Endometrial microvascular endothelial cells (primary cell): ENCODE measurements around the gene ONECUT3. TPM values are rescaled to one million over a fixed set of nuclear protein-coding genes. Genes with fewer than 3 reads are reported as not detected.

Experiments used
- in situ Hi-C: cut with HindIII; loops from 2 replicates; pipeline ENCODE4 v1.10.0; 2017; ENCODE audit warnings: low sequenced_read_pairs, low pct_unique_long_range_greater_than_20kb; ENCODE audit errors: inconsistent ontology term
- total RNA-seq: library from RNA; depleted of rRNA; stranded (reverse); fragments of >200 nt; gene quantifications from one replicate; pipeline ENCODE4 v1.2.3, GENCODE V29; 2015; ENCODE audit errors: inconsistent ontology term

ONECUT3 gene
- total RNA-seq, 1 donor from 2014 or later, result not detected

DNA sequence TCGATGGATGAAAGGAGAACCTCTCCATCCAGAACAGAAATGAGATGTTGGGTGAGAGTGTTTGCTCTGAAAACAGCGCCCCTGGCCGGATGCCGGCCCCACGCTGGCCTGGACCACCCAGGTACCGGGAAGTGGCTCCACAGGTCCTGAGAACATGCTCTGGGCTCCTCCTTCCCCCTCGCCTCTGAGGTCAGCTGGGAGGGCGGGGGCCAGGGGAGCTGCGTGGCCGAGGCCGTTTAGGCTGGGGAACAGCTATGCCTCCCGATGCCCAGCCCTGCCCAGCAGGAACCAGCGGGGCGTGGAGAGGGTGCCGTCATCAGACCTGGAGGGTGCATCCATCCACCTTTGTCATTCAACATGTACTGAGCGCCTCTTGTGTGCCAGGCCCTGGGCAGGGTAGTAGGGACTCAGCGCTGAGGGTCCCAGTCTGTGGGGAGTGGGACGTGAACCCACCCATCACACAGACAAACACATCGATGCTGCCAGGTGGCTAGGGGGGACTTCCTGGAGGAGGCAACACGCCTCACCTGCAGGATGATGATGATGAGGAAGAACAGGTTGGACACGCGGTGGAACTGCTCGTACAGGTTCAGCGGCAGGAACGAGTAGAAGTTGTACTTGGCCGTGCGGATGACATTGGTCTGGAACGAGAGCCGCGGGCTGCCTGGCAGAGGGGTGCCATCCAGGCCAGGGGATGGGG, 54.5 kb downstream of the ONECUT3 start:
- in situ Hi-C loops, result no loop called here

GRCh38 chr19:1808395-1808731, 55.1 kb downstream of the ONECUT3 start:
- in situ Hi-C loops, result no loop called here

- in situ Hi-C loops, result no loop called here
Observed at GRCh38 chr19:1809678-1810077, 56.4 kb downstream of the ONECUT3 start.

GRCh38 chr19:1810439-1811160, 57.3 kb downstream of the ONECUT3 start:
- in situ Hi-C loops, result no loop called here

GRCh38 chr19:1811472-1811894, 58.2 kb downstream of the ONECUT3 start:
- in situ Hi-C loops, result no loop called here

DNA sequence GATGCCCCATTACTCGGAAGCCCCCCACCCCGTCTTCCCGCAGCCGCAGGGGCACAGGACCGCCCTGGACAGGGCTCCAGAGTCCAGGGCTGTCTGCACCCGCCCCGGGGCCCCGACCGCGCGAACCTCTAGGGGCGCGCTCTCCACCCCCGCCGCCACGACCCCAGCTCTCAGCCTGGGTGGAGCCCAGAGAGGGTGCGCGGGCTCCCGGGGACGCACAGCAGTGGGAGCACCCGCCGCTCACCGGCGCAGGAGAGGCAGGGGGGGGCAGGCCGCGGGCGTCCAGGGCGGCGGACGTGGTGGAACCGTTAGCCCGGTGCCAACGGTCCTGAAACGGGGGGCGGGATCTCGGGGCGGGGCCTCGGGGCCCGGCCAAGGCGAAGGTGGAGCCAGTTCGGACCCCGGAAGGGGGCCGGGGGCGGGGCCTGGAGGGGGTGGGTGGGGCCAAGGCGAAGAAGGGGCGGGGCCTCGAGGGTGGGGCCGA, 58.7 kb downstream of the ONECUT3 start, which contains the start of gene ATP8B3:
TSS of gene ATP8B3 (minus strand) at position 335 of the 484 bp plus-strand sequence. CDS start 540 bp downstream, outside the sequence.
- in situ Hi-C loops, result no loop called here

- in situ Hi-C loops, result no loop called here
Observed at GRCh38 chr19:1812426-1813191, 59.3 kb downstream of the ONECUT3 start.

DNA sequence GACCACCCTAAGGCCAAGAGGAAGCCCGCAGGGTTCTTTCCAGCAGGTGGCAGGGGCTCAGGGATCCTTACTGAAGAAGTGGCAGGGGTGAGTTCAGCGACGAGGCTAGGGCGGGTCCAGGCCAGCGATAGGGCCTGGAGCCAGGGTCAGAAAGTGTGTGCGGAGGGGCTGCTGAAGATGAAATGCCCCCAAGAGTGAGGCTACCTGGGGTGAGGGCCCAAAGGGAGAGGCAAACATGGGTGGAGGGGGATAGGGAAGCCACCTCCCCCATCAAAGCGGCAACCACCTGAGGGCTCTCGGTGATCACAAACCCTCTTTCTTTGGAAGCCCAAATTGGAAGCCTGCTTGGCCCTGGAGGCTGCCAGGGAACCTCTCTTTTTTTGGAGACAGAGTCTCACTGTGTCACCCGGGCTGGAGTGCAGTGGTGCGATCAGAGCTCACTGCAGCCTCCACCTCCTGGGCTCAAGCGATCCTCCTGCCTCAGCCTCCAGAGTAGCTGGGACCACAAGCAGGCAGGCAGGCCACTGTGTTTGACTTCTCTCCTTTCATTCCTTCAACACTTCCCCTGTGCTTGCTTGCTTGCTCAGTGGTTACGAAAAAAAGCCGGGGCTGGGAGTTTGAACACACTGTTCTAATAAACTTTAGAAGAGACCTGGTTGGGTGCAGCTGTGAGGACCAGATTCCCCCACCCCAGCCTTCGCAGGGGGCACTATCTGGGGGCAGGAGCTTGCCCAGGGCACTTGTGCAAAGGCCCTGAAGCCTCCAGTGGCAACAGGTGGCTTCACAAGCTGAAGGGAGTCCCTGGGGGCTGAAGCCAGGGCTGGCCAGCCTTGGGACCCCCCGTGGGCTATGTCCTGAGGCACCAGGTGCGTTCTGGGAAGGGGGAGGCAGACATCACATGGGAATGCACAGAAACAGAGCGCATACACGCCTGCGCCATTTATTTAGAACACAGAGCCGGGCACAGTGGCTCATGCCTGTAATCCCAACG, 60.2 kb downstream of the ONECUT3 start:
- in situ Hi-C loops, result no loop called here

DNA sequence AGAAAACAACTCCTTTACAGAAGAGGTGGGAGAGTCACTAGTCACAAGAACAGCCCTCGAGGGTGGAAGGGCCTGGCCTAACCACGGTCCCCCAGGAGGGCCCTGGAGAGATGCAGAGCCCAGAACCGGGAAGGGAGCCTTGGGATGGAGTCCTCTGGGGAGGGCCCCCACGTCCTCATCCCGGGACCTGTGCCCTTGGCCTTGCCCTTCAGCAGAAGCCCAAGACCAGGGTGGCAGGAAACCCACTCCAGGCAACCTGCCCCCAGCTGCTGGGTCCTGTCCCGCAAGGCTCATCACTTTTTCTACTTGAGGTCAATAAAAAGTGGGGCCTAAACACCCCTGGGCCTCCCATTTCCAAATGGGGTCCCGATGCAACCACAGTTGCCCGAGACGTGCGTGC, 61.1 kb downstream of the ONECUT3 start:
- in situ Hi-C loops, result no loop called here

GRCh38 chr19:1814833-1815604, 61.7 kb downstream of the ONECUT3 start:
- in situ Hi-C loops, result no loop called here

DNA sequence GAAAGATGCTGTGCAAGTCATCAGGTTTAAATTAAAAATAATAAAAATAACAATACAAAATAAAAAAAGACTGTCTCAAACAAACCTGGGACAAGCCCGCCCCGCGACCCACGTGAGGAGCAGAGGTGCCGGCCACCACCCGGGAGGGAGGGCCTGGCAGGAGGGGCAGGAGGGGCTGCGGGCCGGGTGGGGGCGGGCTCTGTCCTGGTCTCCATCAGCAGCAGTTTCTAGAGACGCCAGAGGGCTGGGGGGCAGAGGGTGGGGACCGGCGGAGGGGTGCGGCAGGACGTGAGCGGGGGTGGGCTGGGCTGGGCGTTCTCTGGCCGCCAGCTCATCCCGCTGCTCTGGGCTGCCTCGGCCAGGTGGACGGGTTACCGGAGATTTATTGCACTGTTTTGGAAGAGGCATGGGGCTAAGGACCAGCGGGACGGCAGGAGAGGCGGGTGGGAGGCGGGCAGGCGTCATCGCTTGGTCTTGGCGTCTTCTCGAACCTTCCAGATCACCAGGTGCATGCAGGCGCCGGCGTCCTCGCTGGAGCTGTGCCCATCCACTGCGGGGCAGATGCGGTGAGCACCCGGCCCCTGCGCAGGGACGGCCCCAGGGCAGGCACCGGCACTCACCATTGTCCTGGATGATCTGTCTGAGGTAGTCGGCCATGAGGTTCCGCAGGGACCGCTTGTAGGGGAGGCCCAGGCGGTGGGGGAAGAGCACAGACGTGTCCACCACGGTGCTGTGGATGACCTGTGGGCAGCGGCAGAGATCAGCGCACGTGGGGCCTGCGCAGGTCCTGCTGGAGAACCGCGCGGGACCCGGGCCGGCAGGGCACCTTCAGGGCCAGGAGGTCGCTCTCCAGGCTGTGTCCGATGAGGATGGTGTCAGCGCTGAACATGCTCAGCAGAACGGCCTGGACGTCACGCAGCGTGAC, 62.6 kb downstream of the ONECUT3 start:
- in situ Hi-C loops, result no loop called here

- in situ Hi-C loops, result no loop called here
Observed at GRCh38 chr19:1816530-1817298, 63.4 kb downstream of the ONECUT3 start.

DNA sequence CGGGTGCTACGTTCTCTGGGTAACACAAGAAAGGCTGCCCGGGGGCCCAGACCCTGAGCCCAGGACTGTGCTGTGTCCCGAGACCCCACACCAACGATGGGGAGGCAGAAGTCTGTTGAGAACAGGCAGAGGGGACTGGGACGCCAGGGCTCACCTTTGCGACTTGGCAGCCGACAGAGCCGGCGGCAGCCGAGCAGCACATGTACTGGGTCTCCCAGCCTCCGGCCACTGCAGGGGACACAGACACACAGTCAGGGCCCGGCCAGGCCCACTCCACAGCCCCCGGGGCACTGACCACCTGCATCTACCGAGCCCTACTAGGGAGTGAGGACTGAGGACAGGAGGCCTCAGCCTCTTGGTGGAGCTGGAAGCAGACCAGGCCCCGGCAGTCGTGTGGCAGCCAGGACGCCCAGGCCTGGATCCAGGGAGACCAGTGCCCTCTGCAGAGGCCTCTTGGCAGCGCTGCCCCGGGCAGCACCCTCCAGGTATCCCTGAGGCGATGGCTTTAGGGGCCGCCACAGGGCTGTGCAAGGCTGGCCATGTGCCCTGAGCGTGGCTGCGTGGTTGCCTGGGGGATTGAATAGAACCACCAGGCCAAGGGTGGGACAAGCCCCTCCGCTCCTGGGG, 64.4 kb downstream of the ONECUT3 start:
- in situ Hi-C loops, result no loop called here

- in situ Hi-C loops, result no loop called here
Observed at GRCh38 chr19:1818549-1819195, 65.4 kb downstream of the ONECUT3 start.
